ENCODE data around the gene CSF1.

DNA sequence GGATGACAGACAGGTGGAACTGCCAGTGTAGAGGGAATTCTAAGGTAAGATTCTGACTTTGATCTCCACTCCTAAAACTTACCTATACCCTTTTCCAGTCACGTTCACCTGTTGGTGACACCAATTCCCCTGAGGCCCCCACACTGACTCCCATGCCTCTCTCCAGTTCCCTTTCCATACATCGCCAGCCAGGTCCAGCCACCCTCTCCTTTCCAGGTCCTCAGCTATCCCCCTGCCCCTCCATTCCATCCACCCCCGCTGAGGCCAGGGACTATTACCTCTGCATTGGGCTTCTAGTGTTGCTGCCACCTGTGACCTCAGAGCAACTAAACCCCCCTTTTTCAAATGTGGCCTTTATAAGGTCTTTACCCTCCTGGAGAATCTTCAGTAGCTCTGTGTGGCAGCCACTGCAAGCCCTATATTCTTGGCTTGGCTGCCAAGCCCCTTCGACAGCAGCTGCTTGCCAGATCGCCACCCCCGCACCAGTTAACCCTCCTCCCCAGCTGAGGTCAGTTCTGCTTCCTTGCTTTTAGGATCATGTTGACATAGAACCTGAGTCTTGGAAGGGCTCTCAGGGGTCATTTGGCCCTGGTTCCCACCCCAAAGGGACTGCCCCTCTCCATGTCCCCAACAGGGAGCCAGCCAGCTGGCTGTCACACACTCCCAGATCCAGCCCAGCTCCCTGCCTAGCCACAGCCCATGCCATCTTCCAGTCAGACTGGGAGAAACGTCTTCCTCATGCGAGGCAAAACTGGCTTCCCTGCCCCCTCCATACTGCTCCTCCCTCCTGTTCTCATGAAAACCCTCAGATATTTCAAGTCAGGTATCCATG is 14.7 kb downstream of the CSF1 start:
- no peak for TF ChIP-seq EZH2phosphoT487 (IDR thresholded peaks at IDR 0.05; ENCODE audit: insufficient read depth, low read depth)
- no peak for TF ChIP-seq EZH2 (IDR thresholded peaks at IDR 0.05; ENCODE audit: insufficient read depth, poor library complexity, severe bottlenecking)

All from GM23248 (cell line).